Activated CD4-positive, alpha-beta T cell treated with anti-CD3 and anti-CD28 coated beads for 36 hours (primary cell): ENCODE measurements around the gene TMCC3. TPM values are rescaled to one million over a fixed set of nuclear protein-coding genes. Genes with fewer than 3 reads are reported as not detected.

Experiments
- ATAC-seq: fragments of 200-7000 bp; cut with Tn5 transposase; one replicate; pipeline ENCODE4 v1.10.0; 2021; ENCODE audit warnings: mild to moderate bottlenecking, moderate library complexity
- CTCF ChIA-PET: fragments of 350-600 bp; sonication (Branson Sonifier 250); formaldehyde crosslinking; loops from one replicate; lab custom pipeline; 2021; ENCODE audit warnings: antibody characterized with exemption; lab: Charles Lee
- POLR2A ChIA-PET: fragments of 350-600 bp; sonication (Branson Sonifier 250); formaldehyde crosslinking; loops from one replicate; lab custom pipeline; 2021; ENCODE audit warnings: antibody characterized with exemption, inconsistent platforms; lab: Charles Lee
- DNase-seq: peaks from one replicate; pipeline ENCODE4 v3.0.0-alpha.2; 2020
- H3K27ac Mint-ChIP-seq: one replicate; pipeline ENCODE4 v1.8.0; 2021; ENCODE audit warnings: mixed read lengths
- H3K27me3 Mint-ChIP-seq: one replicate; pipeline ENCODE4 v1.8.0; 2021; ENCODE audit warnings: mixed read lengths
- H3K36me3 Mint-ChIP-seq: one replicate; pipeline ENCODE4 v1.8.0; 2021; ENCODE audit warnings: low read depth, mixed read lengths
- H3K4me1 Mint-ChIP-seq: one replicate; pipeline ENCODE4 v1.8.0; 2021; ENCODE audit warnings: mixed read lengths
- H3K4me3 Mint-ChIP-seq: one replicate; pipeline ENCODE4 v1.8.0; 2021; ENCODE audit warnings: mild to moderate bottlenecking, moderate library complexity, mixed read lengths
- H3K9me3 Mint-ChIP-seq: one replicate; pipeline ENCODE4 v1.8.0; 2021; ENCODE audit warnings: low read depth, mixed read lengths
- intact Hi-C, 2 experiments: fragments of 100-400 bp; cut with DNase I in 1 of 2; cut with micrococcal nuclease in 1 of 2; formaldehyde crosslinking; loops; one replicate each; pipeline versions ENCODE4 v1.14.2 to v1.15.1; 2022 to 2024; cut with DNase I, micrococcal nuclease
- total RNA-seq, 2 experiments: library from RNA; stranded (reverse); gene quantifications; one replicate each; pipeline ENCODE4 v1.2.3, GENCODE V29; 2021

Gene TMCC3
- total RNA-seq, 2 experiments from 2014 or later, result 0.05 to 0.16 TPM

DNA sequence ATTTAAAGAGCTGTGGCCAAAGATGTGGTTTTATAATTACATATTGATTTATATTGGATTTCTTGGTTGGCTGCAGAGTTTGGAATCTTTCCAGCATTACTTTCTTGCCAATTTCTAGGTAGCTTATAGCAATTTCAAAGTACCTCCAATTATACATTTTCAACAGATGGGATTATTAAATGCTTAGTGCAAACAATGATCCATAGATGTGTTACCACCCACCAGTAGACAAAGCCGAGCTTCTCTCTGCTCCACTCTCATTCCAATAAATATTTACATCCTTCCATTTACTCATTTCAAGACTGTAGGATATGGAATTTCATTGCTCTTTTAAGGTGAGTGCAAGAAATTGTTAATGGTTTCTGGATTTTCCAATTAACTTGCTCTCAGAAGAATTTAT, 21.6 kb upstream of the TMCC3 start:
- no peak for ATAC-seq
- POLR2A ChIA-PET, result no interaction called here
- CTCF ChIA-PET, result no interaction called here
- intact Hi-C loops, result no loop called here
- no peaks in the 10 kb centered on the region for H3K9me3 Mint-ChIP-seq
- H3K4me3 Mint-ChIP-seq, result no peak overlapping the region
- H3K27ac Mint-ChIP-seq, result no peak overlapping the region
- peaks cover 12% of the 10 kb centered on the region for H3K27me3 Mint-ChIP-seq
- H3K4me1 Mint-ChIP-seq, result peaks cover 9% of the 10 kb centered on the region
- DNase-seq, result no peak
- H3K36me3 Mint-ChIP-seq, result no peaks in the 10 kb centered on the region

GRCh38 chr12:94670898-94671297, 20.5 kb upstream of the TMCC3 start:
- no peaks in the 10 kb centered on the region for H3K9me3 Mint-ChIP-seq
- peaks cover 2% of the 10 kb centered on the region for H3K4me1 Mint-ChIP-seq
- DNase-seq, result no peak
- POLR2A ChIA-PET, result no interaction called here
- no peaks in the 10 kb centered on the region for H3K36me3 Mint-ChIP-seq
- peaks cover 12% of the 10 kb centered on the region for H3K27me3 Mint-ChIP-seq
- no peak for ATAC-seq
- intact Hi-C loops, result no loop called here
- CTCF ChIA-PET, result interaction anchor here (1.3 kb wide), 1 partner anchor 15 kb away, joined by 4 read pairs; no protein-coding TSS in a partner anchor
- no peak overlapping the region for H3K27ac Mint-ChIP-seq
- no peak overlapping the region for H3K4me3 Mint-ChIP-seq

DNA sequence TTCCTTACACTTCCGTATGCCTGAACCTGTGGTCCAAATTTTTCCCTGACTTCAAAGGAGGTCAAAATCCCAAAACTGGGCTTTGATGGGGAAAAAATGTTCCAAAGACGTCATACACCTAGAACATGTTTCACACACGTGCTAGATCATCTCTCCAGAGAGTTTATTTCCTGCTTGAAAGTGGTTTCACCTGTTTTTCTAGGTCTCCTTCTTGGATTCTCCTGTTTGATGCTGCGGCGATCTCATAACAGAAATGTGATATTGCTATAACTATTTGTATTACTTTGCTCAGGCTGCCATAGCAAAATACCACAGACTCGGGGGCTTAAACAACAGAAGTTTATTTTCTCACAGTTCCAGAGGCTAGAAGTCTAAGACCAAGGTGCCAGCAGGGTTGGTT, 19.7 kb upstream of the TMCC3 start:
- Mint-ChIP-seq H3K36me3 (no peaks in the 10 kb centered on the region), H3K9me3 (no peaks in the 10 kb centered on the region), H3K4me3 (no peak overlapping the region), H3K27me3 (peaks cover 9% of the 10 kb centered on the region), H3K4me1 (no peaks in the 10 kb centered on the region), H3K27ac (no peak overlapping the region)
- no peak for ATAC-seq
- intact Hi-C loops, result no loop called here
- DNase-seq, result no peak
- POLR2A ChIA-PET, result no interaction called here
- CTCF ChIA-PET, result interaction anchor here (1.0 to 1.3 kb wide), 2 partner anchors 11 to 14 kb away, joined by 3 to 4 read pairs; no protein-coding TSS in a partner anchor

GRCh38 chr12:94667031-94667540, 16.7 kb upstream of the TMCC3 start:
- POLR2A ChIA-PET, result no interaction called here
- H3K4me1 Mint-ChIP-seq, result no peaks in the 10 kb centered on the region
- no peak overlapping the region for H3K27ac Mint-ChIP-seq
- peaks cover 5% of the 10 kb centered on the region for H3K27me3 Mint-ChIP-seq
- DNase-seq (no peak), ATAC-seq (no peak)
- no peak overlapping the region for H3K4me3 Mint-ChIP-seq
- no peaks in the 10 kb centered on the region for H3K36me3 Mint-ChIP-seq
- intact Hi-C loops, result no loop called here
- H3K9me3 Mint-ChIP-seq, result no peaks in the 10 kb centered on the region
- CTCF ChIA-PET, result interaction anchor here (1.6 kb wide), 1 partner anchor 12 kb away, joined by 3 read pairs; no protein-coding TSS in a partner anchor

DNA sequence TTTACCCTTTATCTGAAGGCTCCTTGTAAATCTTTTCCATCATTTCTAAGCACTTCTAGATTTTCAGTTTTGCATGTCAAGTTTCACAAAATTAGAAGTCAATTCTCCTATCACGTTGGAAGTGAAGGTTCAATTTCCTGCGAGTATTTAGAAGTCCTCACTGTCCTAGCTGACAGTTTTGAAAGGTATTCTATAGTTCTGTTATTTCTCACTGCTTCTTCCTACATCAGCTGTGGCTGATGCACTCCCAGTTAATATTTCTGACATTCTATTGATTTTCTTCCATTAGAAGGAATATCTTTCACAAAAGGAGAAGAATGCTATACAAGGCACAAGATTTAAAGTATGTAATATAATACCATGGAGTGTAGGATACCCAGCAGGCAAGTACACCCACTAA, 15.8 kb upstream of the TMCC3 start:
- CTCF ChIA-PET, result interaction anchor here (0.6 kb wide), 1 partner anchor 154 kb away, joined by 3 read pairs; no protein-coding TSS in a partner anchor
- H3K9me3 Mint-ChIP-seq, result no peaks in the 10 kb centered on the region

DNA sequence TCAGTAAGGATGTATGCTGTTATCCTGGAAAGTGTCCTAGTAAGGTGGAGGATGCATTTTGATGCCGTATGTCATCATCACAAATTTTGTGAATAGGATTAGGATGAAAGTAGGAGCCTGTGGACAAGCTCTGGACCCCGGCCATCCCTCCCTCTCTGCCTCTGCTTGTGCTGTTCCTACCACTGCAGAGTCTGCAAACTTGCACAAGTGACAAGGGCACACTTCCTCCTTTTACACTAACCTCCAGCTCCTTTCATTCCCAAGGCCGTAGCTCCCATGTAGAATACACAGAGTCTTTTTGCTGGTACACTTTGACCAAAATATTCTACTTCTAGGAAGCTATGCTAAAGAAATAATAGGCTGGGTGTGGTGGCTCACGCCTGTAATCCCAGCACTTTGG, 13.3 kb upstream of the TMCC3 start:
- H3K27me3 Mint-ChIP-seq, result peaks cover 5% of the 10 kb centered on the region
- H3K36me3 Mint-ChIP-seq, result no peaks in the 10 kb centered on the region
- H3K9me3 Mint-ChIP-seq, result no peaks in the 10 kb centered on the region
- CTCF ChIA-PET, result interaction anchor here (0.6 kb wide), 1 partner anchor 100 kb away, joined by 3 read pairs; no protein-coding TSS in a partner anchor
- H3K27ac Mint-ChIP-seq, result no peak overlapping the region
- POLR2A ChIA-PET, result no interaction called here
- intact Hi-C loops, result no loop called here
- H3K4me3 Mint-ChIP-seq, result no peak overlapping the region
- DNase-seq (no peak), ATAC-seq (no peak)
- H3K4me1 Mint-ChIP-seq, result no peaks in the 10 kb centered on the region

More for the DNA sequence above, 15.8 kb upstream of the TMCC3 start:
- DNase-seq, result no peak
- Mint-ChIP-seq H3K27ac (no peak overlapping the region), H3K4me3 (no peak overlapping the region), H3K36me3 (no peaks in the 10 kb centered on the region), H3K4me1 (no peaks in the 10 kb centered on the region), H3K27me3 (peaks cover 5% of the 10 kb centered on the region)
- ATAC-seq, result no peak
- intact Hi-C loops, result no loop called here
- POLR2A ChIA-PET, result no interaction called here

- intact Hi-C loops, result no loop called here
- DNase-seq (no peak), ATAC-seq (no peak)
- Mint-ChIP-seq H3K27me3 (peaks cover 7% of the 10 kb centered on the region), H3K4me1 (no peaks in the 10 kb centered on the region), H3K4me3 (no peak overlapping the region), H3K27ac (no peak overlapping the region), H3K9me3 (no peaks in the 10 kb centered on the region), H3K36me3 (no peaks in the 10 kb centered on the region)
- ChIA-PET CTCF (interaction anchor here (0.6 kb wide), 1 partner anchor 100 kb away, joined by 3 read pairs; no protein-coding TSS in a partner anchor), POLR2A (no interaction called here)
Observed at GRCh38 chr12:94663071-94663470, 12.7 kb upstream of the TMCC3 start.

DNA sequence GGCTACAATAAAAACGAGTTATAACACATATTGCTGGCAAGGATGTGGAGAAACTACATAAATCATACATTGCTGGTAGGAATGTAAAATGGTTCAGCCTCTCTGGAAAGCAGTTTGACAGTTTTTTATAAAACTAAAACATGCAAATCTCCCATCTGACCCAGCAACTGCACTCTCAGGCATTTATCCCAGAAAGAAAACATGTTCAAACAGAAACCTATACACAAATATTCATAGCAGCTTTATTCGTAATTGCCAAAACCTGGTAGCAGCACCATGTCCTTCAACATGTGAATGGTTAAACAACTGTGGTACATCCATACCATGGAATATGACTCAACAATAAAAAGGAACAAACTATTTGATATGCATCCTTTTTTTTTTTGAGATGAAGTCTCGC, 10.1 kb upstream of the TMCC3 start:
- DNase-seq (no peak), ATAC-seq (no peak)
- ChIA-PET CTCF (no interaction called here), POLR2A (no interaction called here)
- Mint-ChIP-seq H3K27me3 (peaks cover 3% of the 10 kb centered on the region), H3K9me3 (no peaks in the 10 kb centered on the region), H3K4me3 (no peak overlapping the region), H3K36me3 (no peaks in the 10 kb centered on the region), H3K27ac (no peak overlapping the region), H3K4me1 (no peaks in the 10 kb centered on the region)
- intact Hi-C loops, result no loop called here

DNA sequence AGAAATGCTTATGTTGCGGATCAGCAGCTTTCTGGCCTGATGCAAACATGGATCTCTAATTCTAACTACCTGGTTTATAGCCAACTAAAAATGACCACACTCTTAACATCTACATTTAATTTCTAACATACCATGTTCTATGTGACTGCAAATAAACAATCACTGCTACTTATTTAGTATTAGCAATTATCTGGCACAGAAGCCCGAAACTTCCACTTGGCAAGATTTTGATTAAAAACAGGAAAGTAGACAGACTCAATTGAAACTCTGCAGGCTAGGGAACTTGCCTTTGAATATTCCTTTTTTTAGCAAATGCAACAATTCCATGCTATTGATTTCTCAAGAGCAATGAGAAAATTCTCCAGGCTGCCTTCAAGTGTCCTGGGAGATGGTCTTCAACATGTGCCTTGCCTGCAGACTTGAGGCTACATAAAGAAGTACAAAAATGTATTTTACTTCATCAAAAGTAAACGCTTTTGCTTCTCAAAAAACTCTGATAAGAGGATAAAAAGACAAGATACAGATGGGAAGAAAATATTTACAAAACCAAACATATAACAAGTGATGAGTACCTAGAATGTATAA, 9.1 kb upstream of the TMCC3 start:
- Mint-ChIP-seq H3K9me3 (no peaks in the 10 kb centered on the region), H3K4me3 (no peak overlapping the region), H3K27ac (no peak overlapping the region), H3K36me3 (no peaks in the 10 kb centered on the region), H3K27me3 (peaks cover 3% of the 10 kb centered on the region), H3K4me1 (no peaks in the 10 kb centered on the region)
- ChIA-PET CTCF (no interaction called here), POLR2A (no interaction called here)
- DNase-seq, result no peak
- intact Hi-C loops, result no loop called here
- no peak for ATAC-seq

DNA sequence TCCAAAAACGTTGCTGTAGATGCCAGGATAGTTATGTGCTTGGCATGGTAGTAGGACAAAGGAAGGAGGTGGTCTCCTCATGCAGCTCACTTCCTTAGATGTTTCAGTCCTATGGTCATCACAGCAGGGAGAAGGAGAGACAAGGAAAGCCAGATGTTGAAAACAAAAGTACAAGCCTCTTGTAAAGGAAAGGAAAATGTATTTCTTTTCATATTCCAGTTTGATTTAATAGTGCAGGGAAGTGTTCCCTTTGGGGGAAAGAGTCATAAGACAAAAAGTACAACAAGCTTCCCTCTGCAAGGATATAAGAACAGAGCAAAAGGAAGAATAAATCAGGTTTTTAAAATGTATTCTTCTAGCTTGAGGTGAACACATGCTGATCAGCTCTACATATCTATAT, 8.6 kb upstream of the TMCC3 start:
- ChIA-PET POLR2A (no interaction called here), CTCF (interaction anchor here (0.7 kb wide), 1 partner anchor 230 kb away, joined by 3 read pairs; no protein-coding TSS in a partner anchor)
- no peaks in the 10 kb centered on the region for H3K4me1 Mint-ChIP-seq
- DNase-seq (no peak), ATAC-seq (no peak)
- intact Hi-C loops, result no loop called here
- H3K27ac Mint-ChIP-seq, result no peak overlapping the region
- H3K4me3 Mint-ChIP-seq, result no peak overlapping the region
- no peaks in the 10 kb centered on the region for H3K36me3 Mint-ChIP-seq
- peaks cover 3% of the 10 kb centered on the region for H3K27me3 Mint-ChIP-seq
- H3K9me3 Mint-ChIP-seq, result no peaks in the 10 kb centered on the region

DNA sequence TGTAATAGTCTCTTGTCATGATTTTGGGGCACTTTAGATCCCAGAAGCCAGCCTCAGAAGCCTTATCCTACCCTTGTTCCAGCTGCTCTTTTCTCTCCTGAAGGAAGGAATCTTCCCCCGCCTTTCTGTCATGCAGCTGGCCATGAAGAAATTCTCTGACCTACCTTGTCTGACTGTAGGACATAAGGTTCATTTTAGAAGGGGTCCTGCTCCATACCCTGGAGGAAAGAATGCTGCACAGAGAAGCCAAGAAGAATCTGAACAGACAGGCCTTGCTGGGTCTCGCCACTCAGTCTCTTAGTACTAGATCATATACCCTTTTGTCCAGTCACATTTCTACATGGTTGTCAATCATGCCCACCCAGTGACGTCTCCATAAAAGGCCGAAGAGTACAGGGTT, 6.2 kb upstream of the TMCC3 start:
- no peak overlapping the region for H3K27ac Mint-ChIP-seq
- no peak overlapping the region for H3K4me3 Mint-ChIP-seq
- DNase-seq (no peak), ATAC-seq (no peak)
- H3K27me3 Mint-ChIP-seq, result peaks cover 15% of the 10 kb centered on the region
- no peaks in the 10 kb centered on the region for H3K4me1 Mint-ChIP-seq
- ChIA-PET POLR2A (no interaction called here), CTCF (no interaction called here)
- H3K9me3 Mint-ChIP-seq, result no peaks in the 10 kb centered on the region
- intact Hi-C loops, result no loop called here
- no peaks in the 10 kb centered on the region for H3K36me3 Mint-ChIP-seq
